ENCODE data around the gene PROM1. TPM values are rescaled to one million over a fixed set of nuclear protein-coding genes. Genes with fewer than 3 reads are reported as not detected.

PROM1 gene
- total and polyA plus RNA-seq, 2 of the 13 experiments (the other 11 are each of a cell fraction or from before 2014, with no cell fraction given): 3.9 to 16.4 TPM

DNA sequence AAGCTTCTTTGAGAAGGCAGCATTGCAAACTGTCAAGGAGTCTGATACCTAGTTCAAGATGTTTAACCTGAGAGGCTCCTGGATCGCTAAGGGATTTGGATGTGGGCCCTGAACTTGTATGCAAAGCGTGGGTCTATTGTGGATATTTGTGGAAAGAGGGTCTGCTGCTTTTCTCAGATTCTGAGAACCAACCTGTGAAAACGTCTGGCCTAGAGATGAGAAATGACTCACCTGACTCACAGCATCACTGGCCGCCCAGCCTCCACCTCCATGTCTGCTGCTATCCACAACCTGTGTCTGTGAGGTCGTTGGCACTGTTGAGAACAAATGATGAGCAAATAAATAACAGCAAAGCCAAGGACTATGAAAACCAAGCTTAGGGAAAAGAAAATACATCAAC, 33.3 kb upstream of the PROM1 start:
- whole genome bisulfite sequencing (ENCODE audit: low lambda C conversion rate): 55% methylated on average over 5 of the region's 5 CpGs
- TF ChIP-seq ETV5 (CRISPR knock-in tag; IDR thresholded peaks at IDR 0.05; ENCODE audit: borderline replicate concordance) (no peak), ZSCAN30 (CRISPR knock-in tag; IDR thresholded peaks at IDR 0.05) (no peak), ZNF124 (CRISPR knock-in tag; IDR thresholded peaks at IDR 0.05) (no peak), NFAT5 (CRISPR knock-in tag; IDR thresholded peaks at IDR 0.05) (no peak), RXRB (CRISPR knock-in tag; IDR thresholded peaks at IDR 0.05; ENCODE audit: borderline replicate concordance) (no peak), ZFP36L1 (CRISPR knock-in tag; IDR thresholded peaks at IDR 0.05) (no peak), SETDB1 (CRISPR knock-in tag; IDR thresholded peaks at IDR 0.05; ENCODE audit: borderline replicate concordance) (no peak), ZNF589 (CRISPR knock-in tag; conservative IDR thresholded peaks at IDR 0.05) (no peak), ZNF225 (CRISPR knock-in tag; IDR thresholded peaks at IDR 0.05) (no peak)
- TF ChIP-seq, protein P1, sequence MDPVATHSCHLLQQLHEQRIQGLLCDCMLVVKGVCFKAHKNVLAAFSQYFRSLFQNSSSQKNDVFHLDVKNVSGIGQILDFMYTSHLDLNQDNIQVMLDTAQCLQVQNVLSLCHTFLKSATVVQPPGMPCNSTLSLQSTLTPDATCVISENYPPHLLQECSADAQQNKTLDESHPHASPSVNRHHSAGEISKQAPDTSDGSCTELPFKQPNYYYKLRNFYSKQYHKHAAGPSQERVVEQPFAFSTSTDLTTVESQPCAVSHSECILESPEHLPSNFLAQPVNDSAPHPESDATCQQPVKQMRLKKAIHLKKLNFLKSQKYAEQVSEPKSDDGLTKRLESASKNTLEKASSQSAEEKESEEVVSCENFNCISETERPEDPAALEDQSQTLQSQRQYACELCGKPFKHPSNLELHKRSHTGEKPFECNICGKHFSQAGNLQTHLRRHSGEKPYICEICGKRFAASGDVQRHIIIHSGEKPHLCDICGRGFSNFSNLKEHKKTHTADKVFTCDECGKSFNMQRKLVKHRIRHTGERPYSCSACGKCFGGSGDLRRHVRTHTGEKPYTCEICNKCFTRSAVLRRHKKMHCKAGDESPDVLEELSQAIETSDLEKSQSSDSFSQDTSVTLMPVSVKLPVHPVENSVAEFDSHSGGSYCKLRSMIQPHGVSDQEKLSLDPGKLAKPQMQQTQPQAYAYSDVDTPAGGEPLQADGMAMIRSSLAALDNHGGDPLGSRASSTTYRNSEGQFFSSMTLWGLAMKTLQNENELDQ (CRISPR knock-in tag; IDR thresholded peaks at IDR 0.05; ENCODE audit: borderline replicate concordance): no peak
- H3K4me3 ChIP-seq (replicated peaks in 1 of 3; ENCODE audit: insufficient read depth in 1 of 3, low read depth in 2 of 3, low read length in 3 of 3): peak overlapping the region in 1 of 3 experiments; percentile 25; a peak in 1 of 6 replicates
- DNase-seq (ENCODE audit: low spot score) (no peak), ATAC-seq (no peak), FAIRE-seq (no peak)
- BruUV-seq (replicated peaks): no TSS peak
- H3K27ac ChIP-seq (ENCODE audit: extremely low read length, insufficient read depth, low read length): peak overlapping the region; percentile 31
- in situ Hi-C loops (cut with HindIII; ENCODE audit: extremely low pct_ligation_motif_present, low pct_unique_long_range_greater_than_20kb): no loop called here
- no peak overlapping the region for H2AFZ ChIP-seq (ENCODE audit: low read length)
- no peaks in the 10 kb centered on the region for H3K9me3 ChIP-seq (ENCODE audit: low read length)
- H3K79me2 ChIP-seq (ENCODE audit: insufficient read depth, low read length): no peaks in the 10 kb centered on the region
- POLR2A ChIA-PET: interaction anchor here (1.3 to 1.9 kb wide), 2 partner anchors 24 to 35 kb away, joined by 3 to 9 read pairs; no protein-coding TSS in a partner anchor
- H4K20me1 ChIP-seq (ENCODE audit: insufficient read depth, low read length): no peaks in the 10 kb centered on the region
- CTCF ChIA-PET (ENCODE audit: low intra/inter-chr PET ratio, low total read pairs): no interaction called here
- intact Hi-C loops (cut with micrococcal nuclease; ENCODE audit: unreplicated experiment): loop anchor here (10.0 kb wide), 1 partner anchor 48 kb away; no protein-coding TSS in a partner anchor
- peak overlapping the region; percentile 74 for H3K4me2 ChIP-seq (ENCODE audit: low read depth, low read length)
- H3K9ac ChIP-seq (ENCODE audit: insufficient read depth, low read depth, low read length): no peak overlapping the region
- no peaks in the 10 kb centered on the region; a peak in 1 of 5 replicates for H3K27me3 ChIP-seq (ENCODE audit: control insufficient read depth in 1 of 2, insufficient read depth in 2 of 2, low read length in 2 of 2)
- H3K36me3 ChIP-seq (replicated peaks in 1 of 2; ENCODE audit: control insufficient read depth in 1 of 2, insufficient read depth in 2 of 2, low read length in 2 of 2): no peaks in the 10 kb centered on the region
- H3K4me1 ChIP-seq (ENCODE audit: insufficient read depth, low read length): peaks cover 64% of the 10 kb centered on the region

Measured in HepG2 (cell line).